ENCODE measurements around the gene OR2L3.

The OR2L3 gene, protein sequence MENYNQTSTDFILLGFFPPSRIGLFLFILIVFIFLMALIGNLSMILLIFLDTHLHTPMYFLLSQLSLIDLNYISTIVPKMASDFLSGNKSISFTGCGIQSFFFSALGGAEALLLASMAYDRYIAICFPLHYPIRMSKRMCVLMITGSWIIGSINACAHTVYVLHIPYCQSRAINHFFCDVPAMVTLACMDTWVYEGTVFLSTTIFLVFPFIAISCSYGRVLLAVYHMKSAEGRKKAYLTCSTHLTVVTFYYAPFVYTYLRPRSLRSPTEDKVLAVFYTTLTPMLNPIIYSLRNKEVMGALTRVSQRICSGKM

DNA sequence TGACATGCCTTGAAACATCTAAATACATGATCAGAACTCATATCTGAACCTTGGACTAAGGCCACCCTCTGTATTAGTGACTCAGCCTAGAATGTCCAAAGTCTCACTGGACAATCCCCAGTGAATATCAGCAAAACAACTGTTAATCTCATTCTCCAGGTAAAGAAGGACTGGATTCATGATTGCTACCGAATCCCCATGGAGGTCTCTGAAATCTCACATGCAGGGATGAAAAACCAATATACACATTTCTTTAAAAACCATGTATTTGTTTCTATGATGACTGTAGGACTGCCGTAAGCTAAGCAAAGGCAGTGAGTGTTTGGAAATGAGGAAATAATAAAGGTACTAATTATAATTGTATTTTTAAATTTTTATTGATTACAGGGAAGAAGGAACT, at the start of gene OR2L3:
Gene OR2L3 (plus strand): TSS at position 301 of the 400 bp plus-strand sequence. CDS start 13,846 bp downstream, outside the sequence.
- Histone ChIP-seq H3K27ac (no peak within 1 kb of the TSS), H3K27me3 (no peaks in the 10 kb centered on the region), H3K36me3 (no peaks in the 10 kb centered on the region), H3K4me3 (ENCODE audit: low read depth in 1 of 2, low read length in 1 of 2) (no peak within 1 kb of the TSS), H3K4me1 (ENCODE audit: control insufficient read depth in 1 of 2, insufficient read depth in 1 of 2, low read depth in 1 of 2, low read length in 1 of 2) (no peaks in the 10 kb centered on the region), H3K9me3 (no peaks in the 10 kb centered on the region)
- TF ChIP-seq, protein P1, sequence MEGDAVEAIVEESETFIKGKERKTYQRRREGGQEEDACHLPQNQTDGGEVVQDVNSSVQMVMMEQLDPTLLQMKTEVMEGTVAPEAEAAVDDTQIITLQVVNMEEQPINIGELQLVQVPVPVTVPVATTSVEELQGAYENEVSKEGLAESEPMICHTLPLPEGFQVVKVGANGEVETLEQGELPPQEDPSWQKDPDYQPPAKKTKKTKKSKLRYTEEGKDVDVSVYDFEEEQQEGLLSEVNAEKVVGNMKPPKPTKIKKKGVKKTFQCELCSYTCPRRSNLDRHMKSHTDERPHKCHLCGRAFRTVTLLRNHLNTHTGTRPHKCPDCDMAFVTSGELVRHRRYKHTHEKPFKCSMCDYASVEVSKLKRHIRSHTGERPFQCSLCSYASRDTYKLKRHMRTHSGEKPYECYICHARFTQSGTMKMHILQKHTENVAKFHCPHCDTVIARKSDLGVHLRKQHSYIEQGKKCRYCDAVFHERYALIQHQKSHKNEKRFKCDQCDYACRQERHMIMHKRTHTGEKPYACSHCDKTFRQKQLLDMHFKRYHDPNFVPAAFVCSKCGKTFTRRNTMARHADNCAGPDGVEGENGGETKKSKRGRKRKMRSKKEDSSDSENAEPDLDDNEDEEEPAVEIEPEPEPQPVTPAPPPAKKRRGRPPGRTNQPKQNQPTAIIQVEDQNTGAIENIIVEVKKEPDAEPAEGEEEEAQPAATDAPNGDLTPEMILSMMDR (IDR thresholded peaks at IDR 0.05): no peak

DNA sequence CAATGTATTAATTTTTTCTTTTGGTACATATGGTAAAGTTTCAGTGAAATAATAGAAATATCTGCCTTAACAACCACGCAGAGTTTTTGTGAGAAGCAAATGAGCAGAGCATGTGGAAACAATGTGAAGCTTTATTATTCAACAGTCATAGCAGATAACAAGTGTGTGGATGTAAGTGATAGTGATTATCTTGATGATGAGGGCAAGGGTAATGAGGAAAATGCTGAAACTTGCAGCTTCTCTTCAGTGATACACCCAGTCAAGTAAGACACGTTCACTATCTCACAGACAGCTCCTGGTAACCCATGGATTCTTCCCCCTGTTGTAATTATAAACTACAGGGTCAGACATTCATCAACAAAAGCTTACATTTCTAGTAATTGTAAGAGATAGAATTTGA, 47.8 kb upstream of the OR2L3 start:
- H3K9me3 ChIP-seq: no peaks in the 10 kb centered on the region
- TF ChIP-seq, protein P1 (IDR thresholded peaks at IDR 0.05): no peak
- H3K27me3 ChIP-seq: no peaks in the 10 kb centered on the region
- no peak overlapping the region for H3K4me3 ChIP-seq (ENCODE audit: low read depth in 1 of 2, low read length in 1 of 2)
- no peak overlapping the region for H3K27ac ChIP-seq
- H3K36me3 ChIP-seq: no peaks in the 10 kb centered on the region
- H3K4me1 ChIP-seq (ENCODE audit: control insufficient read depth in 1 of 2, insufficient read depth in 1 of 2, low read depth in 1 of 2, low read length in 1 of 2): no peaks in the 10 kb centered on the region

DNA sequence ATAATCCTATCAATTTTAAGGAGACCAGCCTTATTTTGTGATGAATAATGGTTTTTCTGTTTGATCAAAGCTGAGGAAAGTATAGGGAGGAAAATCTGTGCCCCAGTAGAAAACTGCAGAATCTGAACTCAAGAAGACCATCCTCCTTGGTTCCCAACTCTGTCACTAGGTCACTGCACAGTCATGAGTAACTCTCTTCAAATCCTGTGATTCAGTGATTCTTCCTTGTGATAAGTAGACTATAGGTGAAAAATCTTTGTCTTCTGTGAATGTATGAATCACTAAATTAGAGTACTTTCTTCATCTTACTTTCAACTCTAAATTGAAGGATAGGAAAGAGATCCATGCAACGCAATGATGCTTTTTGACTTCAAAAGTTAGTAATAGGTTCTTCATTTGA, 46.5 kb upstream of the OR2L3 start:
- Histone ChIP-seq H3K36me3 (no peaks in the 10 kb centered on the region), H3K4me3 (ENCODE audit: low read depth in 1 of 2, low read length in 1 of 2) (no peak overlapping the region), H3K9me3 (no peaks in the 10 kb centered on the region), H3K27me3 (no peaks in the 10 kb centered on the region), H3K4me1 (ENCODE audit: control insufficient read depth in 1 of 2, insufficient read depth in 1 of 2, low read depth in 1 of 2, low read length in 1 of 2) (no peaks in the 10 kb centered on the region), H3K27ac (no peak overlapping the region)
- TF ChIP-seq, protein P1 (IDR thresholded peaks at IDR 0.05): no peak

DNA sequence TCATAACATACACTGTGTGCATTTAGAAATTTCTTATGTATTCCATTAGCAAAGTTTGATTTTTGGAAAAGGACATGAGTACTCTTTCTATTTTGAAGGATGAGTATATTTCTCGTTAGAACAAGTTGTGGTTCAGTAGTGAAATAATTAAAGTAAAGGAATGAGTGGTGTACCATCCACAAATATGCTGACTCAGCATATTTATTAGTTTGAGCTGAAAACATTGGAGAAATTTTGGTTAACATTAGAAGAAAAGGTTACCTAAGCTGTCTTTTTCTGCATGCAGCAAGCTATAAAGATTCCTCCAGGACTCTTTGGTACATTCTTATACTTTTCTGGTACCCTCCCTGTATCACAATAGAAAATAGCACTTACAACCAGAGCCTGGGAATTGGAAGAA, 38.9 kb upstream of the OR2L3 start:
- Histone ChIP-seq H3K27ac (no peak overlapping the region), H3K36me3 (no peaks in the 10 kb centered on the region), H3K4me1 (ENCODE audit: control insufficient read depth in 1 of 2, insufficient read depth in 1 of 2, low read depth in 1 of 2, low read length in 1 of 2) (no peaks in the 10 kb centered on the region), H3K9me3 (peaks cover 6% of the 10 kb centered on the region), H3K4me3 (ENCODE audit: low read depth in 1 of 2, low read length in 1 of 2) (no peak overlapping the region), H3K27me3 (no peaks in the 10 kb centered on the region)
- TF ChIP-seq, protein P1 (IDR thresholded peaks at IDR 0.05): no peak

DNA sequence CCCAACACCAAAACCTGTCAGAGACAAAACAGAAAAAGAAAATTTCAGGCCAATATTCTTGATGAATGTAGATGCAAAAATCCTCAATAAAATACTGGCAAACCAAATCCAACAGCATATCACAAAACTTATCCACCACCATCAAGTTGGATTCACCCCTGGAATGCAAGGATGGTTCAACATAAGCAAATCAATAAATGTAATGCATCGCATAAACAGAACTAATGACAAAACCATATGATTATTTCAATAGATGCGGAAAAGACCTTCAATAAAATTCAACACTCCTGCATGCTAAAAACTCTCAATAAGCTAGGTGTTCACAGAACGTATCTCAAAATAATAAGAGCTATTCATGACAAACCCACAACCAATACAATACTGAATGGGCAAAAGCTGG, 37.0 kb upstream of the OR2L3 start:
- Histone ChIP-seq H3K4me3 (ENCODE audit: low read depth in 1 of 2, low read length in 1 of 2) (no peak overlapping the region), H3K9me3 (peaks cover 6% of the 10 kb centered on the region), H3K4me1 (ENCODE audit: control insufficient read depth in 1 of 2, insufficient read depth in 1 of 2, low read depth in 1 of 2, low read length in 1 of 2) (no peaks in the 10 kb centered on the region), H3K27me3 (no peaks in the 10 kb centered on the region), H3K27ac (no peak overlapping the region), H3K36me3 (no peaks in the 10 kb centered on the region)
- TF ChIP-seq, protein P1 (IDR thresholded peaks at IDR 0.05): no peak
